Retinal pigment epithelial cell (primary cell): ENCODE data around the gene VPS13D.

ENCODE experiments used
- DNase-seq: peaks from one replicate; pipeline ENCODE4 v3.0.0-alpha.2; 2010; ENCODE audit warnings: low read depth
- H3K4me3 ChIP-seq: 2 replicates; pipeline ENCODE4 v1.5.1; 2011; ENCODE audit warnings: mild to moderate bottlenecking, low read length, control low read depth, moderate library complexity
- CTCF ChIP-seq: conservative IDR thresholded peaks from 2 replicates; pipeline ENCODE4 v1.5.1; 2011; ENCODE audit warnings: low read depth, low read length, control low read depth, inconsistent platforms

VPS13D gene

GRCh38 chr1:12300706-12301105 lies 70.9 kb downstream of the VPS13D start:
- no peak overlapping the region for H3K4me3 ChIP-seq
- DNase-seq, result no peak
- TF ChIP-seq CTCF, result no peak

GRCh38 chr1:12301518-12302237 lies 71.8 kb downstream of the VPS13D start:
- no peak for DNase-seq
- no peak overlapping the region for H3K4me3 ChIP-seq
- no peak for TF ChIP-seq CTCF

DNA sequence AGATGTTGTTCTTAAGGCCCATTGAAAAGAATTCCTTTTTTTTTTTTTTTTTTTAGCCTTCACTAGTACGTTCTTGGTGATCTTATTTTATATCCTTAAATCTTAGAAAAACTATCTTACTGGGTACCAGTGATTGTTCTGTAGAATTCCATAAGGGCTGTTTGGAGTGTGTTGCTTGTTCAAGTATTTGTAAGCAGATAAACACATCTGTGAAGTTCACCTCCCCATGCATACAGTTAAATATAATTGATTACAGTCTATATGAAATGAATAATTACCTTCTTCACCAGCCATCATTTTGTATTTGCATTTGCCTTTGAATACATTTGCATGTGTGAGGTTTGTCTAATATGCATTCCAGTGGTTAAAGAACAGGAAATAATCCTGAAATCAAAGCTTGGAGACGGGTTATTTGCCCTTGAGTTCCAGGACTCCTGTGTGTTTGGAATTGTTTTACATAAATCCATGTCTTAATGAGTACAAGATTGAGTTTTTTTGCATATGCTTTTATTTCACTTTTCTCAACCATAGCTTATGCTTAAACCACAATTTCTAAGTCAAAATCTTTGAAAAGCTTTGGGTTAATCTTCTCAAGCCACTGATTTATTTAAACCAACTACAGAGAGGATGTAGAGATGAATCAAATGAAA lies 73.1 kb downstream of the VPS13D start:
- H3K4me3 ChIP-seq, result no peak overlapping the region
- TF ChIP-seq CTCF, result no peak
- no peak for DNase-seq

DNA sequence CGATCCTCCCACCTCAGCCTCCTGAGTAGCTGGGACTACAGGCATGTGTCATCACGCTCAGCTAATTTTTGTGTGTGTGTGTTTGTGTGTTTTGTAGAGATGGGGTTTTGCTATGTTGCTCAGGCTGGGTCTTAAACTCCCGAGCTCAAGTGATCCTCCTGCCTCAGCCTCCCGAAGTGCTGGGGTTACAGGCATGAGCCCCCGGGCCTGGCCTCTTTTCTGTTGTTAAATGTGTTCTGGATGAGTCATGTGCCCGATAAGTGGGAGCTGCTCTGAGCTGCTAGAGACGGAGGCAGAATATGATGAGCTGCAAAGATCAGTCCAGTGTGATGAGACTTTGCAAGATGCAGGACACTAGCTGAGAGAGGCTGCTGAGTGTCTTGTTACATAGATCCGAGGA lies 75.5 kb downstream of the VPS13D start:
- DNase-seq, result no peak
- H3K4me3 ChIP-seq, result no peak overlapping the region
- no peak for TF ChIP-seq CTCF

GRCh38 chr1:12309783-12310742 lies 80.2 kb downstream of the VPS13D start:
- H3K4me3 ChIP-seq, result no peak overlapping the region
- TF ChIP-seq CTCF, result no peak
- DNase-seq, result no peak

- no peak overlapping the region for H3K4me3 ChIP-seq
- peak; percentile 19 for DNase-seq
- TF ChIP-seq CTCF, result peak; percentile 43
Observed at GRCh38 chr1:12314333-12314903, 84.6 kb downstream of the VPS13D start.
